Lung (tissue), 12 donors: ENCODE data around the gene CACNA1C. TPM values are rescaled to one million over a fixed set of nuclear protein-coding genes. Genes with fewer than 3 reads are reported as not detected.

Source experiments
- ATAC-seq: fragments of 200-7000 bp; cut with Tn5 transposase; one replicate; pipeline ENCODE4 v1.9.1; 2020; ENCODE audit warnings: moderate number of reproducible peaks; ENCODE audit not compliant: insufficient read depth, low FRiP score
- DNase-seq, 3 donors: peaks; one replicate each; pipeline ENCODE4 v3.0.0-alpha.2; 2013 to 2017
- H3K27ac ChIP-seq, 2 donors: one replicate each; pipeline ENCODE4 v1.5.1; 2013; ENCODE audit warnings: mild to moderate bottlenecking in 2 of 2, moderate library complexity in 2 of 2, control low read depth in 1 of 2, inconsistent platforms in 1 of 2, low read depth in 1 of 2, low read length in 1 of 2
- H3K27me3 ChIP-seq, 3 donors: one replicate each; pipeline ENCODE4 v1.5.1; 2013; ENCODE audit warnings: low read length in 2 of 3; ENCODE audit not compliant: control insufficient read depth in 3 of 3, insufficient read depth in 3 of 3
- H3K36me3 ChIP-seq, 4 donors: one replicate each; pipeline ENCODE4 v1.5.1; 2013; ENCODE audit warnings: low read length in 4 of 4, mild to moderate bottlenecking in 1 of 4, moderate library complexity in 1 of 4; ENCODE audit not compliant: control insufficient read depth in 4 of 4, insufficient read depth in 4 of 4
- H3K4me1 ChIP-seq, 5 donors: one replicate each; pipeline ENCODE4 v1.5.1; 2013; ENCODE audit warnings: low read length in 5 of 5, mild to moderate bottlenecking in 2 of 5, moderate library complexity in 1 of 5; ENCODE audit not compliant: control insufficient read depth in 5 of 5, insufficient read depth in 5 of 5
- H3K4me3 ChIP-seq: one replicate; pipeline ENCODE4 v1.5.1; 2013; ENCODE audit warnings: mild to moderate bottlenecking, control low read depth, moderate library complexity
- H3K9ac ChIP-seq, 2 donors: one replicate each; pipeline ENCODE4 v1.5.1; 2013; ENCODE audit warnings: low read length in 2 of 2, control low read depth in 1 of 2; ENCODE audit not compliant: insufficient read depth in 1 of 2
- H3K9me3 ChIP-seq, 4 donors: one replicate each; pipeline ENCODE4 v1.5.1; 2013; ENCODE audit warnings: low read length in 3 of 4, mild to moderate bottlenecking in 1 of 4, moderate library complexity in 1 of 4; ENCODE audit not compliant: control insufficient read depth in 4 of 4, insufficient read depth in 3 of 4
- WGBS, 2 donors: extraction: QIAGEN DNeasy Blood & Tissue Kit; methylation state at CpG; one replicate each; pipeline ENCODE4 v1.1.7; 2013; 5-methylcytosine and 5-hydroxymethylcytosine counted together
- polyA plus RNA-seq, 2 donors: library from polyadenylated mRNA; stranded (reverse); fragments of 200-250 nt; gene quantifications; one replicate each; pipeline ENCODE4 v1.2.1, GENCODE V29; 2013
- total RNA-seq, 2 donors: library from RNA; depleted of rRNA in 1 of 2; stranded (reverse); fragments of >200 nt in 1 of 2; gene quantifications; one replicate each; pipeline ENCODE4 v1.2.1, GENCODE V29; 2014 to 2021
- TF ChIP-seq, protein P1 (sequence below): IDR thresholded peaks from 2 replicates; pipeline ENCODE4 v1.5.1; 2012; ENCODE audit warnings: mild to moderate bottlenecking; ENCODE audit errors: control extremely low read depth, extremely low read depth
- donor health status: control.
- donor health status: control.
- donor health status: Bipolar disorder and iron deficiency.
- donor health status: healthy.
- donor health status: DM: yes; HTN: yes; CAD: no.

The CACNA1C gene
- total and polyA plus RNA-seq, 4 donors: 3.2 to 17.5 (median 7.5) TPM

DNA sequence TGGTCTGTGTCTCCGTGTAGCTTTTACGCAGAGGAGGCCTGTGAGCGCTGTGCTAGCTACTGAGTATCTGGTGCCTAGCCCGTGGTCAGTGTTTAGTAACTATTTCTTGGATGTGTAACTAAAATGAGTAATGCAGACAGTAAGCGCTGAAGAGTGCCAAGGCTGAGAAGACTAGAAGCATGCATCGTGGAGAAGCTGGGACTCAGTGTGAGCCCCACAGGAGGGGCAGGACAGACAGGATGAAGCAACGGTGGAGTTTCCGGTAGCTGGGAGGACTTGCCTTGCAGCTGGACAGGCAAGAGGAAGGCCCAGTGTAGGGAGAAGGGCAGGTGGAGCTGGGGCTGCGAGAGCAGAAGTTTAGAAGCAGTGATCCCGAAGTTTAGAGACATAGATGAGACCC lies 508.6 kb downstream of the CACNA1C start:
- no peak overlapping the region for H3K9ac ChIP-seq
- no peaks in the 10 kb centered on the region for H3K9me3 ChIP-seq
- 61 to 62% methylated on average over 10 of the region's 10 CpGs for WGBS, 2 donors
- peaks cover 0 to 5% (median 0%) of the 10 kb centered on the region in 4 donors for H3K36me3 ChIP-seq
- H3K4me1 ChIP-seq: peaks cover 0 to 22% (median 5%) of the 10 kb centered on the region in 5 donors
- H3K4me3 ChIP-seq: no peak overlapping the region
- H3K27me3 ChIP-seq: no peaks in the 10 kb centered on the region
- ATAC-seq (no peak), DNase-seq (no peak)
- no peak overlapping the region for H3K27ac ChIP-seq
- TF ChIP-seq, protein P1, sequence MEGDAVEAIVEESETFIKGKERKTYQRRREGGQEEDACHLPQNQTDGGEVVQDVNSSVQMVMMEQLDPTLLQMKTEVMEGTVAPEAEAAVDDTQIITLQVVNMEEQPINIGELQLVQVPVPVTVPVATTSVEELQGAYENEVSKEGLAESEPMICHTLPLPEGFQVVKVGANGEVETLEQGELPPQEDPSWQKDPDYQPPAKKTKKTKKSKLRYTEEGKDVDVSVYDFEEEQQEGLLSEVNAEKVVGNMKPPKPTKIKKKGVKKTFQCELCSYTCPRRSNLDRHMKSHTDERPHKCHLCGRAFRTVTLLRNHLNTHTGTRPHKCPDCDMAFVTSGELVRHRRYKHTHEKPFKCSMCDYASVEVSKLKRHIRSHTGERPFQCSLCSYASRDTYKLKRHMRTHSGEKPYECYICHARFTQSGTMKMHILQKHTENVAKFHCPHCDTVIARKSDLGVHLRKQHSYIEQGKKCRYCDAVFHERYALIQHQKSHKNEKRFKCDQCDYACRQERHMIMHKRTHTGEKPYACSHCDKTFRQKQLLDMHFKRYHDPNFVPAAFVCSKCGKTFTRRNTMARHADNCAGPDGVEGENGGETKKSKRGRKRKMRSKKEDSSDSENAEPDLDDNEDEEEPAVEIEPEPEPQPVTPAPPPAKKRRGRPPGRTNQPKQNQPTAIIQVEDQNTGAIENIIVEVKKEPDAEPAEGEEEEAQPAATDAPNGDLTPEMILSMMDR: no peak

DNA sequence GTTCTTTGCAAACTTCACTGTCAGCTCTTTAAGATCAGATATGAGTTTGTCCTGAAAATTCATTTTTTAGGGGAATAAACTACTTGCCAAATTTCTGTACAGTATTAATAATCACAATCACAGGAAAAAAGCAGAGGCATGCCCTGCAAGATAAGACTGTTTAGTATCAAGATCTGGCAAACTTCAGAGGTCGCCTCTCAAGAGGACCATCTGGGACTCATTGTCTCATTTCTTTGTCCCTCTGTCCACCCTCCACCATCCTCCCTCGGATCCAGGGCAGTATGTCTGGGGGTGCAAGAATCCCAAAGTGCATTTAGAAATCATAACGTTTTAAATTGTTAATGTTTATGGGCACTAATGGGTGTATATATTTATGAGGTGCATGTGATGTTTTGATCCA lies 509.6 kb downstream of the CACNA1C start:
- H3K9me3 ChIP-seq: no peaks in the 10 kb centered on the region
- TF ChIP-seq, protein P1: no peak
- no peak overlapping the region for H3K4me3 ChIP-seq
- H3K27ac ChIP-seq: no peak overlapping the region
- peaks cover 0 to 28% (median 8%) of the 10 kb centered on the region in 5 donors for H3K4me1 ChIP-seq
- H3K9ac ChIP-seq: no peak overlapping the region
- 44 to 67% methylated on average over 3 of the region's 3 CpGs for WGBS, 2 donors
- peak in 1 of 3 donors; percentile 35 for DNase-seq
- ATAC-seq: no peak
- no peaks in the 10 kb centered on the region for H3K36me3 ChIP-seq
- no peaks in the 10 kb centered on the region for H3K27me3 ChIP-seq

DNA sequence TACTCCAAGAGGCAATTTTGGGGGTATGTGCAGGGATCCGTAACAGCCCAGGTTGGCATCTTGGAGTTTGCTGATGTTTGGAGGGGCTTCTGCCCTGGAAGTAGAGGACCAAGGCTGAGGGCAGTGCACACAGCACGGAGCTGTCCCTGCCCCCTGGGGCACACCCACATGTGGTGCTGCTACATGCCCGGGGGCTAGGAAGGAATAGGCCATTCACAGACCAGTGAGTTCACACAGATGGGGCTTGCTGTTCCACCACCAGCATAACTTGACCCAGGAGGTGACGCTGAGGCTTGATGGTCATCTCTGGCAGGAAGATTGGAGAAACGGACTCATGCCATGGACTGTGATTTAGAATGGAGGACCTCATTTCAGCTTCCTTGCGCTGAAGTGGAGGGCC lies 510.9 kb downstream of the CACNA1C start:
- DNase-seq: no peak
- no peak for ATAC-seq
- no peaks in the 10 kb centered on the region for H3K36me3 ChIP-seq
- no peak overlapping the region for H3K27ac ChIP-seq
- H3K9me3 ChIP-seq: no peaks in the 10 kb centered on the region
- no peak overlapping the region for H3K4me3 ChIP-seq
- TF ChIP-seq, protein P1: no peak
- H3K4me1 ChIP-seq: peaks cover 0 to 38% (median 8%) of the 10 kb centered on the region in 5 donors
- H3K27me3 ChIP-seq: no peaks in the 10 kb centered on the region
- 94 to 95% methylated on average over 6 of the region's 6 CpGs for WGBS, 2 donors
- no peak overlapping the region for H3K9ac ChIP-seq

DNA sequence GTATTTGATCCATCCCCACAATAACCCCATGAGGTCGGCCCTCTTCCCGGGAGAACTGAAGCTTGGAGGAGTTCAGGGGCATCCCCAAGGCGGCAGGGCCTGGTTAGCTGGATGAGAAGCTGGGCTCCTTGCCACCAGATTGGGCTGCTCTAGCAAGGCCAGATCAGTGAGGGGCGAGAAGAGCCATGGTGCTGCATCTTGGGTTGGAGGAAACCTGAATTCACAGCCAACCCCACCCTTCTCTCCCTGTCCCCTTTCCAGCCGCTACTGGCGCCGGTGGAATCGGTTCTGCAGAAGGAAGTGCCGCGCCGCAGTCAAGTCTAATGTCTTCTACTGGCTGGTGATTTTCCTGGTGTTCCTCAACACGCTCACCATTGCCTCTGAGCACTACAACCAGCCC lies 513.4 kb downstream of the CACNA1C start:
- no peaks in the 10 kb centered on the region for H3K9me3 ChIP-seq
- DNase-seq (no peak), ATAC-seq (no peak)
- H3K27me3 ChIP-seq: peaks cover 0 to 2% (median 0%) of the 10 kb centered on the region in 3 donors
- H3K27ac ChIP-seq: no peak overlapping the region
- peaks cover 0 to 37% (median 5%) of the 10 kb centered on the region in 5 donors for H3K4me1 ChIP-seq
- TF ChIP-seq, protein P1: no peak
- peaks cover 0 to 3% (median 0%) of the 10 kb centered on the region in 4 donors for H3K36me3 ChIP-seq
- H3K9ac ChIP-seq: no peak overlapping the region
- H3K4me3 ChIP-seq: no peak overlapping the region
- 95 to 97% methylated on average over 12 of the region's 12 CpGs for WGBS, 2 donors
